Measurements from ENCODE around the gene RHNO1.
A peak's percentile ranks its signal among the peaks of the same experiment; 100 is the strongest.

Gene RHNO1

GRCh38 chr12:2902272-2902880, 25.4 kb downstream of the RHNO1 start:
- ATAC-seq (replicated peaks): no peak
- H3K27me3 Mint-ChIP-seq: no peaks in the 10 kb centered on the region
- no peak for DNase-seq
- no peak overlapping the region for H3K27ac Mint-ChIP-seq
- H3K4me3 Mint-ChIP-seq: no peak overlapping the region
- H3K4me1 Mint-ChIP-seq: peaks cover 3 to 6% of the 10 kb centered on the region in 2 donors
- no peaks in the 10 kb centered on the region for H3K36me3 Mint-ChIP-seq
- H3K9me3 Mint-ChIP-seq: no peaks in the 10 kb centered on the region

GRCh38 chr12:2904260-2904659, 27.2 kb downstream of the RHNO1 start:
- no peaks in the 10 kb centered on the region for H3K27me3 Mint-ChIP-seq
- no peak overlapping the region for H3K27ac Mint-ChIP-seq
- no peaks in the 10 kb centered on the region for H3K9me3 Mint-ChIP-seq
- DNase-seq (no peak), ATAC-seq (replicated peaks) (no peak)
- peaks cover 3 to 6% of the 10 kb centered on the region in 2 donors for H3K4me1 Mint-ChIP-seq
- no peak overlapping the region for H3K4me3 Mint-ChIP-seq
- no peaks in the 10 kb centered on the region for H3K36me3 Mint-ChIP-seq

DNA sequence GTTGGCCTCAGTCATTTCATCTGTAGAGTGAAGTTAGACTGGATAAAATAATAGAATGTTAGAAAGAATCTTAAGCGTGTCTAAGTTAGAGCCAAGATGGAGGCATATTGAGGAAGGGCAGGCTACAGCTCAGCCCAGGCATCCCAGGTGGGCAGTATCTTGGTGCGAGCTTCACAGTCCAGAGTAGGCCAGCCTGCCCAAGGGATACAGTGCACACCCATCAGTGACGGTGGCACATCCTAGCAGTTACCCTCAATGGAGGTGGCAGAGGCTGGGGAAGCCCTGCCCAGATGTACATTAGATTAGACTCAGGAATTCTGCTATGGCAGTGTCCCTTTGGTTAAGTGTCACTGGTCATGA, 35.2 kb downstream of the RHNO1 start:
- no peak overlapping the region for H3K4me3 Mint-ChIP-seq
- H3K36me3 Mint-ChIP-seq: peaks cover 2 to 15% of the 10 kb centered on the region in 2 donors
- no peak for DNase-seq
- no peak overlapping the region for H3K27ac Mint-ChIP-seq
- no peaks in the 10 kb centered on the region for H3K9me3 Mint-ChIP-seq
- no peaks in the 10 kb centered on the region for H3K4me1 Mint-ChIP-seq
- no peak for ATAC-seq (replicated peaks)
- no peaks in the 10 kb centered on the region for H3K27me3 Mint-ChIP-seq

DNA sequence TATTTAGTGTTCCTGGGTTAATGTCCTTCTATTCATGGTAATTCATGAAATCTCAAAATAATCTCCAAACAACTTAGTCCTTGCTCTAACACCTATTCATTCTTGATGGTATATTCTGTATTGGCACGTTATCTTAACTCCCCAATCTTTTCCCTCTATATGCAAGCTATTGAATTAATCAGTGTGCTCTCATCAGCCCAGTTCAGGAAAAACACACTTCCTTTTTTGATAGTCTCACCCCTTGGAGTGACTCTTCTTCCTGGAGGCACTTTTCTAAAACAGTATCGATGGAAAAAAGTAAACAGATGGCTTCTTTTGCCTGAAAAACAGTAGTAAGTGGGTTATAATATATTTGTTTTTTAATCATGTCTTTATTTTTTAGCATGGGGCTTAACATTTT, 42.2 kb downstream of the RHNO1 start:
- Mint-ChIP-seq H3K36me3 (peaks cover 14 to 31% of the 10 kb centered on the region in 2 donors), H3K27ac (no peak overlapping the region), H3K4me3 (no peak overlapping the region)

GRCh38 chr12:2922329-2922728, 45.3 kb downstream of the RHNO1 start:
- ATAC-seq (replicated peaks) (no peak), DNase-seq (no peak)
- Mint-ChIP-seq H3K4me1 (no peaks in the 10 kb centered on the region), H3K4me3 (no peak overlapping the region), H3K36me3 (peaks cover 16 to 38% of the 10 kb centered on the region in 2 donors), H3K27me3 (no peaks in the 10 kb centered on the region), H3K9me3 (no peaks in the 10 kb centered on the region), H3K27ac (no peak overlapping the region)

More for the DNA sequence above, 42.2 kb downstream of the RHNO1 start:
- Mint-ChIP-seq H3K9me3 (no peaks in the 10 kb centered on the region), H3K4me1 (no peaks in the 10 kb centered on the region), H3K27me3 (no peaks in the 10 kb centered on the region)
- ATAC-seq (replicated peaks) (no peak), DNase-seq (no peak)

DNA sequence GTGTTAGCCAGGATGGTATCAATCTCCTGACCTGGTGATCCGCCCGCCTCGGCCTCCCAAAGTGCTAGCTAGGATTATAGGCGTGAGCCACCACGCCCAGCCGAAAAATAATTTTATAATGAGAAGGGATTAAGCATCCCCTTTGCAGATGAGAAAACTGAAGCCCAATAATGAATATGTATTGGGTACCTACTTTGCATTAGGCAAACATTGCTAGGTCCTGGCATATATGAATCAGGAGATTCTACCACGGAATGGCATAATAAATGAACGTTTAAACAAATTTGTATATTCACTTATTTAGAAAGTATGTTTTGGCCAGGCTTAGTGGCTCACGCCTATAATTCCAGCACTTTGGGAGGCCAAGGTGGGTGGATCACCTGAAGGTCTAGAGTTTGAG, 46.0 kb downstream of the RHNO1 start:
- ATAC-seq (replicated peaks) (no peak), DNase-seq (no peak)
- Mint-ChIP-seq H3K9me3 (no peaks in the 10 kb centered on the region), H3K36me3 (peaks cover 18 to 44% of the 10 kb centered on the region in 2 donors), H3K27me3 (no peaks in the 10 kb centered on the region), H3K4me3 (no peak overlapping the region), H3K4me1 (no peaks in the 10 kb centered on the region), H3K27ac (no peak overlapping the region)

- Mint-ChIP-seq H3K36me3 (peaks cover 16 to 40% of the 10 kb centered on the region in 2 donors), H3K4me3 (no peak overlapping the region), H3K4me1 (no peaks in the 10 kb centered on the region), H3K27me3 (no peaks in the 10 kb centered on the region), H3K27ac (no peak overlapping the region), H3K9me3 (no peaks in the 10 kb centered on the region)
- DNase-seq: no peak
- ATAC-seq (replicated peaks): no peak
These were observed 47.0 kb downstream of the RHNO1 start for GRCh38 chr12:2924019-2924418.

GRCh38 chr12:2925322-2925995, 48.4 kb downstream of the RHNO1 start:
- H3K27me3 Mint-ChIP-seq: no peaks in the 10 kb centered on the region
- H3K4me1 Mint-ChIP-seq: no peaks in the 10 kb centered on the region
- no peaks in the 10 kb centered on the region for H3K9me3 Mint-ChIP-seq
- H3K36me3 Mint-ChIP-seq: peaks cover 18 to 41% of the 10 kb centered on the region in 2 donors
- no peak overlapping the region for H3K4me3 Mint-ChIP-seq
- ATAC-seq (replicated peaks): no peak
- DNase-seq: no peak
- peak overlapping the region; percentile 7 for H3K27ac Mint-ChIP-seq

DNA sequence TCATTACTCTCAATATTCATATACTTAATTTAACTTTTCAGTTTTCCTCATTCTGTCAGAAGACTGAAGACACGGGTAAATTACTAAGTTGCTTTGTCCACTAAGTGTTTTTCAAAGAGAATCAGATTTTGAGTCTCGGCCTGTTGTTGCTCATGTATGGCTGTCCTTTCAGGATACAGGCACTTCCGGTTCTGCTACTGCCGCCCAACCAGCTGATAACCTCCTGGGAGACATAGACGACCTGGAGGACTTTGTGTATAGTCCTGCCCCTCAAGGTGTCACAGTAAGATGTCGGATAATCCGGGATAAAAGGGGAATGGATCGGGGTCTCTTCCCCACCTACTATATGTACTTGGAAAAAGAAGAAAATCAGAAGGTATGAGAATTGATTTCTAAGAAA, 53.8 kb downstream of the RHNO1 start:
- no peak for ATAC-seq (replicated peaks)
- H3K9me3 Mint-ChIP-seq: no peaks in the 10 kb centered on the region
- H3K4me1 Mint-ChIP-seq: no peaks in the 10 kb centered on the region
- no peak overlapping the region for H3K27ac Mint-ChIP-seq
- no peaks in the 10 kb centered on the region for H3K27me3 Mint-ChIP-seq
- H3K36me3 Mint-ChIP-seq: peaks cover 20 to 35% of the 10 kb centered on the region in 2 donors
- H3K4me3 Mint-ChIP-seq: no peak overlapping the region
- no peak for DNase-seq

GRCh38 chr12:2933586-2933985, 56.6 kb downstream of the RHNO1 start:
- H3K27ac Mint-ChIP-seq: no peak overlapping the region
- no peaks in the 10 kb centered on the region for H3K9me3 Mint-ChIP-seq
- peaks cover 19 to 29% of the 10 kb centered on the region in 2 donors for H3K36me3 Mint-ChIP-seq
- no peaks in the 10 kb centered on the region for H3K27me3 Mint-ChIP-seq
- no peaks in the 10 kb centered on the region for H3K4me1 Mint-ChIP-seq
- DNase-seq (no peak), ATAC-seq (replicated peaks) (no peak)
- H3K4me3 Mint-ChIP-seq: no peak overlapping the region

GRCh38 chr12:2934371-2934770, 57.3 kb downstream of the RHNO1 start:
- no peak overlapping the region for H3K27ac Mint-ChIP-seq
- ATAC-seq (replicated peaks): no peak
- H3K4me1 Mint-ChIP-seq: no peaks in the 10 kb centered on the region
- peaks cover 20 to 33% of the 10 kb centered on the region in 2 donors for H3K36me3 Mint-ChIP-seq
- no peak overlapping the region for H3K4me3 Mint-ChIP-seq
- no peaks in the 10 kb centered on the region for H3K27me3 Mint-ChIP-seq
- H3K9me3 Mint-ChIP-seq: no peaks in the 10 kb centered on the region
- no peak for DNase-seq

- peaks cover 14 to 32% of the 10 kb centered on the region in 2 donors for H3K36me3 Mint-ChIP-seq
- H3K9me3 Mint-ChIP-seq: no peaks in the 10 kb centered on the region
- H3K27me3 Mint-ChIP-seq: no peaks in the 10 kb centered on the region
- H3K4me1 Mint-ChIP-seq: no peaks in the 10 kb centered on the region
- DNase-seq (no peak), ATAC-seq (replicated peaks) (no peak)
- H3K27ac Mint-ChIP-seq: no peak overlapping the region
- no peak overlapping the region for H3K4me3 Mint-ChIP-seq
These were observed 59.3 kb downstream of the RHNO1 start for GRCh38 chr12:2936301-2936700.

GRCh38 chr12:2937500-2937899, 60.5 kb downstream of the RHNO1 start:
- H3K4me1 Mint-ChIP-seq: no peaks in the 10 kb centered on the region
- ATAC-seq (replicated peaks): no peak
- no peak overlapping the region for H3K27ac Mint-ChIP-seq
- H3K4me3 Mint-ChIP-seq: no peak overlapping the region
- H3K9me3 Mint-ChIP-seq: no peaks in the 10 kb centered on the region
- no peaks in the 10 kb centered on the region for H3K27me3 Mint-ChIP-seq
- no peak for DNase-seq
- H3K36me3 Mint-ChIP-seq: peaks cover 14 to 30% of the 10 kb centered on the region in 2 donors

All from stimulated activated naive B cell treated with anti-CD40 and anti-IgM and Interleukin-4, amounts not matched to agents 10 μg/mL and 1 μg/mL and 100 μg/mL, for 72 hours (primary cell).